Progenitor cell of endocrine pancreas (in vitro differentiated cells): ENCODE results near the gene ATF6. TPM values are rescaled to one million over a fixed set of nuclear protein-coding genes. Genes with fewer than 3 reads are reported as not detected.

Experiments
- DNase-seq: peaks from one replicate; pipeline ENCODE4 v3.0.0; 2021; ENCODE audit warnings: low spot score; ENCODE audit not compliant: unreplicated experiment
- H3K27ac Mint-ChIP-seq: 2 replicates; pipeline ENCODE4 v1.8.0; 2021; ENCODE audit warnings: mild to moderate bottlenecking, moderate library complexity, mixed read lengths
- H3K27me3 Mint-ChIP-seq: 2 replicates; pipeline ENCODE4 v1.8.0; 2021; ENCODE audit warnings: mixed read lengths
- H3K36me3 Mint-ChIP-seq: 2 replicates; pipeline ENCODE4 v1.8.0; 2022; ENCODE audit warnings: mixed read lengths; ENCODE audit not compliant: insufficient read depth
- H3K4me1 Mint-ChIP-seq: 2 replicates; pipeline ENCODE4 v1.8.0; 2021; ENCODE audit warnings: low read depth, mixed read lengths
- H3K4me3 Mint-ChIP-seq: 2 replicates; pipeline ENCODE4 v1.8.0; 2021; ENCODE audit warnings: low read depth, mild to moderate bottlenecking, moderate library complexity, mixed read lengths
- H3K9me3 Mint-ChIP-seq: 2 replicates; pipeline ENCODE4 v1.8.0; 2021; ENCODE audit warnings: low read depth, mixed read lengths
- CTCF ChIP-seq: fragments of 200-600 bp; sonication (generic); IDR thresholded peaks from one replicate; pipeline ENCODE4 v1.5.0; 2021; ENCODE audit warnings: antibody characterized with exemption, mild to moderate bottlenecking; ENCODE audit not compliant: unreplicated experiment
- total RNA-seq: library from RNA; stranded (reverse); gene quantifications from 2 replicates; pipeline ENCODE4 v1.2.1, GENCODE V29; 2021

The ATF6 gene
- total RNA-seq, 1 donor from 2014 or later: 20.4 TPM

- Mint-ChIP-seq H3K4me1 (peaks cover 1% of the 10 kb centered on the region), H3K36me3 (no peaks in the 10 kb centered on the region), H3K27ac (no peak overlapping the region), H3K9me3 (no peaks in the 10 kb centered on the region), H3K27me3 (peaks cover 3% of the 10 kb centered on the region), H3K4me3 (no peak overlapping the region)
- no peak for TF ChIP-seq CTCF
- DNase-seq: no peak
These were observed 208.1 kb downstream of the ATF6 start for GRCh38 chr1:161973924-161974845.

- no peak for DNase-seq
- Mint-ChIP-seq H3K4me3 (no peak overlapping the region), H3K27me3 (no peaks in the 10 kb centered on the region), H3K9me3 (no peaks in the 10 kb centered on the region), H3K4me1 (no peaks in the 10 kb centered on the region), H3K36me3 (no peaks in the 10 kb centered on the region), H3K27ac (no peak overlapping the region)
- TF ChIP-seq CTCF: no peak
These were observed 212.1 kb downstream of the ATF6 start for GRCh38 chr1:161978011-161978790.

GRCh38 chr1:161981126-161981525 lies 215.0 kb downstream of the ATF6 start:
- Mint-ChIP-seq H3K4me3 (no peak overlapping the region), H3K4me1 (no peaks in the 10 kb centered on the region), H3K27me3 (no peaks in the 10 kb centered on the region), H3K27ac (no peak overlapping the region), H3K9me3 (no peaks in the 10 kb centered on the region), H3K36me3 (no peaks in the 10 kb centered on the region)
- no peak for TF ChIP-seq CTCF
- no peak for DNase-seq

GRCh38 chr1:161981735-161982506 lies 215.8 kb downstream of the ATF6 start:
- Mint-ChIP-seq H3K27me3 (no peaks in the 10 kb centered on the region), H3K4me3 (no peak overlapping the region), H3K4me1 (no peaks in the 10 kb centered on the region), H3K36me3 (no peaks in the 10 kb centered on the region), H3K9me3 (no peaks in the 10 kb centered on the region), H3K27ac (no peak overlapping the region)
- no peak for TF ChIP-seq CTCF
- DNase-seq: no peak

DNA sequence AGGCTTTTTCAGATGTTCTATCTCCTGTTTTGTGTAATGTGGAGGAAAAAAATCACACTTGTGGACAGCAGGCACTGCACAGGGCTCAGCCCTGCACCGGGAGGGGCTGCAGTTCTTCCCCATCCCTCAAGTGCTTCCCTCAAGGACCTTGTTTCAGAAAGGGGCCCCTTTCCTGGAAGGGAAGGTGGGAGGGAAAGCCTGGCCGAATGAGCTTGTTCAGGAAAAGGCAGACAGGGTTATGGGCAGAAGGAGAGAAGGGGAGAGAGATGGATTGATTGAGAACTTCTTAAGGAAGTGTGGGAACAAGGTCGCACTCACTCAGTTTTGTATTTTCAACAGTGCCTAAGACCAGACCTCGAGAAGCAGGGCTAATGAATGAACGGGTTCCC lies 216.4 kb downstream of the ATF6 start:
- no peak overlapping the region for H3K4me3 Mint-ChIP-seq
- peaks cover 3% of the 10 kb centered on the region for H3K9me3 Mint-ChIP-seq
- no peak overlapping the region for H3K27ac Mint-ChIP-seq
- no peaks in the 10 kb centered on the region for H3K36me3 Mint-ChIP-seq
- DNase-seq: no peak
- H3K4me1 Mint-ChIP-seq: no peaks in the 10 kb centered on the region
- no peak for TF ChIP-seq CTCF
- H3K27me3 Mint-ChIP-seq: no peaks in the 10 kb centered on the region
